Natural killer cell (primary cell): ENCODE measurements around the gene ADAMTS3. TPM values are rescaled to one million over a fixed set of nuclear protein-coding genes. Genes with fewer than 3 reads are reported as not detected.

Experiments
- ATAC-seq, 3 donors: fragments of 150-1000 bp in 2 of 3; fragments of 200-7000 bp in 1 of 3; cut with Tn5 transposase; 1 replicate in 1 of 3; 2 replicates in 2 of 3; pipeline ENCODE4 v1.10.0; 2021; ENCODE audit warnings: mild to moderate bottlenecking in 2 of 3, moderate library complexity in 2 of 3
- DNase-seq, 2 donors: peaks; one replicate each; pipeline versions ENCODE4 v3.0.0 to v3.0.0-alpha.2; 2013 to 2021; ENCODE audit warnings: mixed read lengths in 1 of 2
- H3K27ac ChIP-seq: one replicate; pipeline ENCODE4 v1.5.1; 2013; ENCODE audit warnings: mild to moderate bottlenecking, low read length
- H3K27me3 ChIP-seq: one replicate; pipeline ENCODE4 v1.6.1; 2013; ENCODE audit warnings: low read length; ENCODE audit not compliant: control insufficient read depth, insufficient read depth
- H3K36me3 ChIP-seq: one replicate; pipeline ENCODE4 v1.6.1; 2013; ENCODE audit warnings: low read length; ENCODE audit not compliant: control insufficient read depth, insufficient read depth
- H3K4me1 ChIP-seq: one replicate; pipeline ENCODE4 v1.6.1; 2013; ENCODE audit warnings: low read length; ENCODE audit not compliant: control insufficient read depth, insufficient read depth
- H3K4me3 ChIP-seq: one replicate; pipeline ENCODE4 v1.5.1; 2013; ENCODE audit warnings: low read length
- H3K9me3 ChIP-seq: one replicate; pipeline ENCODE4 v1.6.1; 2013; ENCODE audit warnings: low read length; ENCODE audit not compliant: control insufficient read depth, insufficient read depth
- H3K27ac Mint-ChIP-seq, 2 donors: one replicate each; pipeline ENCODE4 v1.8.0; 2022; ENCODE audit warnings: mild to moderate bottlenecking in 2 of 2, mixed read lengths in 2 of 2, moderate library complexity in 1 of 2
- H3K27me3 Mint-ChIP-seq, 2 donors: one replicate each; pipeline ENCODE4 v1.8.0; 2022; ENCODE audit warnings: low read depth in 2 of 2, mixed read lengths in 2 of 2
- H3K36me3 Mint-ChIP-seq: one replicate; pipeline ENCODE4 v1.8.0; 2022; ENCODE audit warnings: mixed read lengths
- H3K4me1 Mint-ChIP-seq, 2 donors: one replicate each; pipeline ENCODE4 v1.8.0; 2022; ENCODE audit warnings: mixed read lengths in 2 of 2
- H3K4me3 Mint-ChIP-seq: one replicate; pipeline ENCODE4 v1.8.0; 2022; ENCODE audit warnings: mild to moderate bottlenecking, moderate library complexity, mixed read lengths
- H3K9me3 Mint-ChIP-seq, 2 donors: one replicate each; pipeline ENCODE4 v1.8.0; 2022; ENCODE audit warnings: mixed read lengths in 2 of 2
- whole genome bisulfite sequencing: methylation state at CpG from one replicate; pipeline ENCODE4 v1.1.7; 2013; ENCODE audit warnings: missing lambda C conversion rate; ENCODE audit not compliant: insufficient coverage; 5-methylcytosine and 5-hydroxymethylcytosine counted together
- intact Hi-C: fragments of 100-400 bp; cut with micrococcal nuclease; formaldehyde crosslinking; loops from one replicate; pipeline ENCODE4 v1.14.2; 2022
- total RNA-seq, 4 donors: library from RNA; stranded (reverse); fragments of 120-200 nt in 1 of 4; gene quantifications; one replicate each; pipeline versions ENCODE4 v1.2.3 to v1.2.4, GENCODE V29; 2013 to 2022
- TF ChIP-seq, protein P1 (sequence below): fragments of 200-600 bp; IDR thresholded peaks from one replicate; pipeline ENCODE4 v1.8.0; 2022; ENCODE audit warnings: antibody characterized with exemption

Gene ADAMTS3
- total RNA-seq = under 1 TPM in 1 of 3 donors, not detected in 2; 0.30 TPM
- total RNA-seq (2013) = not detected

DNA sequence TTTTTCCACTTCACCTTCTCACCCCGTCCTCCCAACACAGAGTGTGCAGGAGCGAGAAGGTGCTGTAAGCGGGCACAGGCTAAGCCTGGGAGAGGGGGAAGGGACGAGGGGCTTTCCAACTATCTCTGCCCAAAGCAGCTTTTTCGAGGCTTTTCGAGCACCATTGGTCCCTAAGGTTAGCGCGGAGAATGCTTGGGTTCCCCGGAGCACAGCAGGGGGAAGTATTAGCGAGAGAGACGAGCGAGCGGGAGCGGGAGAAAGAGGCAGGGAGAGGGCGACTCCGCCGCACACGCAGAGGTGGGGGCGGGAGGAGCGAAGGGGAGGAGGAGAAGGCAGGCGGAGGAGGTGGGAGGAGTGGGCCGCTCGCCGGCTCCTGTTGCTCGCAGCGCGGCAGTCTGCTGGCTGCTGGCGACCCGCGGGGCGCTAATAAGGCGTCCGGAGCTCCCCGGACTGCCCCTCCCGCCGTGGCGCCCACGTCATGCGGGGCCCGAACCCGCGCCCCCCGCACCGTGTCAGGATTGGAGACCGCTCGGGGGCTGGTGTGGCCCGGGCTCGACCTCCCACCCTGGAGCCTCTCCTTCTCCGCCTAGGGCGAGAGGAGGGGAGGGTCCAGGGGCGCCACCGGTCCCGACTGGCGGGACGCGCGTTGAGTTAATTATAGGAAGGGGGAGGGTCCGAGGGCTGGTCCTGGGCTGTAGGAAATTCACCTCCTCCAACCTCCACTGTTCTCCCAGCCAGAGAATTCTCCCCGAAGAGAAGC, at the start of gene ADAMTS3:
TSS of gene ADAMTS3 (minus strand) at position 263 of the 760 bp plus-strand sequence. CDS start 459 bp downstream, outside the sequence.
- Histone ChIP-seq H3K27me3 (peaks cover 20% of the 10 kb centered on the region), H3K36me3 (no peaks in the 10 kb centered on the region), H3K9me3 (no peaks in the 10 kb centered on the region), H3K4me3 (no peak within 1 kb of the TSS), H3K27ac (no peak within 1 kb of the TSS), H3K4me1 (peaks cover 12% of the 10 kb centered on the region)
- WGBS = 2% methylated on average over 50 of the region's 59 CpGs
- TF ChIP-seq, protein P1, sequence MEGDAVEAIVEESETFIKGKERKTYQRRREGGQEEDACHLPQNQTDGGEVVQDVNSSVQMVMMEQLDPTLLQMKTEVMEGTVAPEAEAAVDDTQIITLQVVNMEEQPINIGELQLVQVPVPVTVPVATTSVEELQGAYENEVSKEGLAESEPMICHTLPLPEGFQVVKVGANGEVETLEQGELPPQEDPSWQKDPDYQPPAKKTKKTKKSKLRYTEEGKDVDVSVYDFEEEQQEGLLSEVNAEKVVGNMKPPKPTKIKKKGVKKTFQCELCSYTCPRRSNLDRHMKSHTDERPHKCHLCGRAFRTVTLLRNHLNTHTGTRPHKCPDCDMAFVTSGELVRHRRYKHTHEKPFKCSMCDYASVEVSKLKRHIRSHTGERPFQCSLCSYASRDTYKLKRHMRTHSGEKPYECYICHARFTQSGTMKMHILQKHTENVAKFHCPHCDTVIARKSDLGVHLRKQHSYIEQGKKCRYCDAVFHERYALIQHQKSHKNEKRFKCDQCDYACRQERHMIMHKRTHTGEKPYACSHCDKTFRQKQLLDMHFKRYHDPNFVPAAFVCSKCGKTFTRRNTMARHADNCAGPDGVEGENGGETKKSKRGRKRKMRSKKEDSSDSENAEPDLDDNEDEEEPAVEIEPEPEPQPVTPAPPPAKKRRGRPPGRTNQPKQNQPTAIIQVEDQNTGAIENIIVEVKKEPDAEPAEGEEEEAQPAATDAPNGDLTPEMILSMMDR = no peak
- Mint-ChIP-seq H3K27ac (no peak within 1 kb of the TSS), H3K4me3 (peak within 1 kb of the TSS; percentile 64), H3K36me3 (peaks cover 6% of the 10 kb centered on the region), H3K4me1 (peaks cover 0 to 12% of the 10 kb centered on the region in 2 donors), H3K27me3 (peaks cover 21 to 31% of the 10 kb centered on the region in 2 donors), H3K9me3 (peaks cover 0 to 2% of the 10 kb centered on the region in 2 donors)
- intact Hi-C loops = no loop called here
- DNase-seq (peak in 1 of 2 donors; percentile 2), ATAC-seq (peak in 2 of 3 donors; percentile 30 to 32)

DNA sequence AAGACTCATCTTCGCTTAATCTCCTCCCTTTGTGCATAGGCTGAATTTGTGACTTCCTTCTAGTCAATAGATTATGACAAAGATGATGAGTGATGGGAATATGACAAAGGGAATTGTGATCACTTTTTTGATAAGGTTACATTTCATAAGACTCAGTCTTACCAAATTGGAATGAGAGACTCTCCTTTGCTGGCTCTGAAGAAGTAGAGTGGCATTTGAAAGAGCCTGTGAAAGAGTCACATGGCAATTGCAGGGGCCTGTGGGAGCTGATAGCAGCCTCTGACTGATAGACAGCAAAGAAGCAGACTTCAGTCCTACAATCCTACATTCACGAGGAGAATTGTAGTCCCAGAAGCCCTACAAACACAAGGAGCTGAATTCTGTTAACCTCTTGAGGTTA, 44.9 kb upstream of the ADAMTS3 start:
- Histone ChIP-seq H3K4me1 (no peaks in the 10 kb centered on the region), H3K36me3 (no peaks in the 10 kb centered on the region), H3K27me3 (no peaks in the 10 kb centered on the region), H3K27ac (no peak overlapping the region), H3K4me3 (no peak overlapping the region), H3K9me3 (no peaks in the 10 kb centered on the region)
- no peaks in the 10 kb centered on the region for H3K4me1 Mint-ChIP-seq
- 62% methylated on average over 2 of the region's 2 CpGs for WGBS
- TF ChIP-seq, protein P1 = no peak
- H3K9me3 Mint-ChIP-seq = peaks cover 9 to 14% of the 10 kb centered on the region in 2 donors
- no peak overlapping the region for H3K27ac Mint-ChIP-seq
- intact Hi-C loops = no loop called here
- no peak for DNase-seq
- H3K27me3 Mint-ChIP-seq = no peaks in the 10 kb centered on the region
- no peaks in the 10 kb centered on the region for H3K36me3 Mint-ChIP-seq
- ATAC-seq = no peak
- no peak overlapping the region for H3K4me3 Mint-ChIP-seq

DNA sequence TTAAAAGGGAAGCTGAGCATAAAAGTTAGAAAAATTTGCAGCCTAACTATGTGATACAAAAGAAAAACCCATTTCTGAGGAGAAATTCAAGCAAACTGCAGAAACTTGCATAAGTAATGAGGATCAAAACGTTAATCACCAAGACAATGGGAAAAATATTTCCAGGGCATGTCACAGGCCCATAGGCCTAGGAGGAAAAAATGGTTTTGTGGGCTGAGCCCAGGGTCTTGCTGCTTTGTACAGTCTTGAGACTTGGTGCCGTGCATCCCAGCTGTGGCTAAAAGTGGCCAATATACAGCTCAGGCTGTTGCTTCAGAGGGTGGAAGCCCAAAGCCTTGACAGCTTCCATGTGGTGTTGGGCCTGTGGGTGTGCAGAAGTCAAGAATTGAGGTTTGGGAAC, 37.7 kb upstream of the ADAMTS3 start:
- no peaks in the 10 kb centered on the region for H3K27me3 Mint-ChIP-seq
- Histone ChIP-seq H3K4me3 (no peak overlapping the region), H3K27me3 (no peaks in the 10 kb centered on the region), H3K36me3 (no peaks in the 10 kb centered on the region), H3K27ac (no peak overlapping the region), H3K4me1 (no peaks in the 10 kb centered on the region), H3K9me3 (peaks cover 3% of the 10 kb centered on the region)
- DNase-seq (no peak), ATAC-seq (no peak)
- WGBS = 81% methylated on average over 2 of the region's 2 CpGs
- no peak overlapping the region for H3K27ac Mint-ChIP-seq
- H3K9me3 Mint-ChIP-seq = peaks cover under 1 to 4% of the 10 kb centered on the region in 2 donors
- intact Hi-C loops = no loop called here
- TF ChIP-seq, protein P1 = no peak
- no peaks in the 10 kb centered on the region for H3K4me1 Mint-ChIP-seq
- H3K36me3 Mint-ChIP-seq = no peaks in the 10 kb centered on the region
- no peak overlapping the region for H3K4me3 Mint-ChIP-seq
